GM21723 (cell line): ENCODE results near the gene SRGAP2B.
A peak's percentile ranks its signal among the peaks of the same experiment; 100 is the strongest.
"Not testable (repeated sequence)": the region's sequence is repeated elsewhere in the genome, so short reads cannot be mapped to it uniquely, and the experiment has no call there.

Experiments used
- ATAC-seq: cut with Tn5 transposase; IDR thresholded peaks from one replicate; pipeline ENCODE4 v1.9.1; 2021; ENCODE audit warnings: mild to moderate bottlenecking, moderate library complexity; ENCODE audit not compliant: unreplicated experiment

Gene SRGAP2B

GRCh38 chr1:145095284-145096057, at the start of gene SRGAP2B, which contains the start of gene FAM72D:
Gene SRGAP2B (minus strand): TSS chr1:145095328. CDS start chr1:145092901, 2,427 bp downstream.
Gene FAM72D (plus strand): TSS chr1:145095974. CDS start chr1:145096848, 874 bp downstream.
- ATAC-seq, result peak; percentile 83

- ATAC-seq, result not testable (repeated sequence)
Measured at GRCh38 chr1:145144264-145144913, 49.3 kb upstream of the SRGAP2B start.

GRCh38 chr1:145140549-145140948, 45.4 kb upstream of the SRGAP2B start:
- not testable (repeated sequence) for ATAC-seq

- not testable (repeated sequence) for ATAC-seq
Measured at GRCh38 chr1:145134476-145134875, 39.3 kb upstream of the SRGAP2B start.

- ATAC-seq, result not testable (repeated sequence)
Measured at GRCh38 chr1:145128697-145129469, 33.8 kb upstream of the SRGAP2B start.

- not testable (repeated sequence) for ATAC-seq
Measured at GRCh38 chr1:145127144-145127543, 32.0 kb upstream of the SRGAP2B start.

- not testable (repeated sequence) for ATAC-seq
Measured at GRCh38 chr1:145125112-145125511, 30.0 kb upstream of the SRGAP2B start.

- not testable (repeated sequence) for ATAC-seq
Measured at GRCh38 chr1:145123992-145124641, 29.0 kb upstream of the SRGAP2B start.

GRCh38 chr1:145123062-145123395, 27.9 kb upstream of the SRGAP2B start:
- ATAC-seq, result not testable (repeated sequence)

GRCh38 chr1:145122344-145123061, 27.4 kb upstream of the SRGAP2B start:
- ATAC-seq, result not testable (repeated sequence)

GRCh38 chr1:145119842-145120241, 24.7 kb upstream of the SRGAP2B start:
- not testable (repeated sequence) for ATAC-seq

- ATAC-seq, result not testable (repeated sequence)
Measured at GRCh38 chr1:145115587-145116493, 20.7 kb upstream of the SRGAP2B start.

GRCh38 chr1:145114560-145115057, 19.5 kb upstream of the SRGAP2B start:
- ATAC-seq, result not testable (repeated sequence)

GRCh38 chr1:145112703-145113102, 17.6 kb upstream of the SRGAP2B start:
- ATAC-seq, result not testable (repeated sequence)

- ATAC-seq, result not testable (repeated sequence)
Measured at GRCh38 chr1:145111674-145112073, 16.5 kb upstream of the SRGAP2B start.

- not testable (repeated sequence) for ATAC-seq
Measured at GRCh38 chr1:145103294-145103693, 8.2 kb upstream of the SRGAP2B start.

- not testable (repeated sequence) for ATAC-seq
Measured at GRCh38 chr1:145101725-145102124, 6.6 kb upstream of the SRGAP2B start.

GRCh38 chr1:145094655-145095211, 395 bp downstream of the SRGAP2B start:
- peak; percentile 19 for ATAC-seq
